Testis (tissue), 2 donors: ENCODE measurements around the gene HK2.

Source experiments
- POLR2A ChIP-seq: fragments of 450-650 bp; IDR thresholded peaks from one replicate; pipeline ENCODE4 v1.6.1; 2017; ENCODE audit warnings: antibody characterized with exemption, mild to moderate bottlenecking, moderate library complexity
- TF ChIP-seq, protein P1 (sequence below), 3 experiments: fragments of 450-650 bp in 2 of 3; fragments of 200-600 bp in 1 of 3; sonication (generic) in 1 of 3; IDR thresholded peaks; one replicate each; pipeline ENCODE4 v1.5.1; 2016 to 2019; ENCODE audit warnings: antibody characterized with exemption in 3 of 3, mild to moderate bottlenecking in 2 of 3, moderate library complexity in 1 of 3

DNA sequence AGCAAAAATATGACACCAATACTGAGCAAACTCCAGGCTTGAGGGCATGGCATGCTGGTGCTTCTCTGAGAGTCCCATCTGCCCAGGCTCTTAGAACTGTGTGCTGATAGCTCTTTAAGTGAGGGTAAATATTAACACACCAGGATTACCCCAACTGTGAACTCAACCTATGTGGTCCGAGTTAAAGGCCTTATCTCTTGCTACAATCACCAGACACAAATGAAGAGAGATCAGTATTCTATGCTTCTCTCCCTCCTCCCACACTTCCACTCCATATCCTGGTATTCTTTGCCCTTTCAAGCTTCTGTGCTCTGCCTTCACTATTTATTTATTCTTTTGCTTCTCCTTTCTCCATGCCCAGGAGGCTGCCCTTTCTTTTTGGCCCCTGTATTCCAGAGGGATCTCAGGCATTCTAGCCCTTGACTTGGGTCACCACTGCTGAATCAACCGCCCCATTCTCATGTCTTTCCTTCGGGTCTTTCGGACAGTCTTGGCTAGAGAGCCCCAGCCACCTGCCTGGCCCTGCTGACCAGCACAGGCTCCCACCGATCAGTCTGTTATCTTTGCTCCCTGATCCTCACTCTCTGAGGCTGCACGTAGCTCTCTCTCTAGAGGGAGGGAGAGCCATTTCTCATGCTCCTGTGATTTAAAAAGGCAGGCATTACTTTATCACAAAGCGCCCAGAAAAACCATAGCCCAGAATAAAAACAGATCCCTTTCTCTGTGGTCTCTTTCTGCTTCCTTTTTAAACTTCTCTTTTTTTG is 17.2 kb upstream of the HK2 start:
- TF ChIP-seq, protein P1, sequence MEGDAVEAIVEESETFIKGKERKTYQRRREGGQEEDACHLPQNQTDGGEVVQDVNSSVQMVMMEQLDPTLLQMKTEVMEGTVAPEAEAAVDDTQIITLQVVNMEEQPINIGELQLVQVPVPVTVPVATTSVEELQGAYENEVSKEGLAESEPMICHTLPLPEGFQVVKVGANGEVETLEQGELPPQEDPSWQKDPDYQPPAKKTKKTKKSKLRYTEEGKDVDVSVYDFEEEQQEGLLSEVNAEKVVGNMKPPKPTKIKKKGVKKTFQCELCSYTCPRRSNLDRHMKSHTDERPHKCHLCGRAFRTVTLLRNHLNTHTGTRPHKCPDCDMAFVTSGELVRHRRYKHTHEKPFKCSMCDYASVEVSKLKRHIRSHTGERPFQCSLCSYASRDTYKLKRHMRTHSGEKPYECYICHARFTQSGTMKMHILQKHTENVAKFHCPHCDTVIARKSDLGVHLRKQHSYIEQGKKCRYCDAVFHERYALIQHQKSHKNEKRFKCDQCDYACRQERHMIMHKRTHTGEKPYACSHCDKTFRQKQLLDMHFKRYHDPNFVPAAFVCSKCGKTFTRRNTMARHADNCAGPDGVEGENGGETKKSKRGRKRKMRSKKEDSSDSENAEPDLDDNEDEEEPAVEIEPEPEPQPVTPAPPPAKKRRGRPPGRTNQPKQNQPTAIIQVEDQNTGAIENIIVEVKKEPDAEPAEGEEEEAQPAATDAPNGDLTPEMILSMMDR (IDR thresholded peaks at IDR 0.05): no peak
- TF ChIP-seq POLR2A: no peak
